ENCODE measurements around the gene LPIN1.

- TF ChIP-seq CTCF (conservative IDR thresholded peaks at IDR 0.05; ENCODE audit: low read depth, low read length) (no peak), EZH2 (IDR thresholded peaks at IDR 0.05; ENCODE audit: borderline replicate concordance, low read depth, low read length, poor library complexity, severe bottlenecking) (no peak)
Observed at GRCh38 chr2:11769516-11769915, 23.1 kb downstream of the LPIN1 start.
